Activated naive CD8-positive, alpha-beta T cell (primary cell): ENCODE results near the gene PPIL1.

ENCODE experiments used
- H3K27ac Mint-ChIP-seq: one replicate; pipeline ENCODE4 v1.8.0; 2021; ENCODE audit warnings: mixed read lengths
- H3K27me3 Mint-ChIP-seq: one replicate; pipeline ENCODE4 v1.8.0; 2021; ENCODE audit warnings: mixed read lengths
- H3K36me3 Mint-ChIP-seq: one replicate; pipeline ENCODE4 v1.8.0; 2021; ENCODE audit warnings: mixed read lengths
- H3K4me1 Mint-ChIP-seq: one replicate; pipeline ENCODE4 v1.8.0; 2021; ENCODE audit warnings: low read depth, mixed read lengths
- H3K4me3 Mint-ChIP-seq: one replicate; pipeline ENCODE4 v1.8.0; 2021; ENCODE audit warnings: mild to moderate bottlenecking, mixed read lengths
- H3K9me3 Mint-ChIP-seq: one replicate; pipeline ENCODE4 v1.8.0; 2021; ENCODE audit warnings: low read depth, mixed read lengths

PPIL1 gene

GRCh38 chr6:36874443-36875249 is at the start of gene PPIL1:
TSS of gene PPIL1 (minus strand) at chr6:36874803. CDS start at chr6:36874772, 31 bp downstream.
- H3K36me3 Mint-ChIP-seq = peaks cover 15% of the 10 kb centered on the region
- H3K4me1 Mint-ChIP-seq = peaks cover 43% of the 10 kb centered on the region
- no peaks in the 10 kb centered on the region for H3K9me3 Mint-ChIP-seq
- peak within 1 kb of the TSS; percentile 100 for H3K27ac Mint-ChIP-seq
- H3K27me3 Mint-ChIP-seq = peaks cover 2% of the 10 kb centered on the region
- H3K4me3 Mint-ChIP-seq = peak within 1 kb of the TSS; percentile 99

DNA sequence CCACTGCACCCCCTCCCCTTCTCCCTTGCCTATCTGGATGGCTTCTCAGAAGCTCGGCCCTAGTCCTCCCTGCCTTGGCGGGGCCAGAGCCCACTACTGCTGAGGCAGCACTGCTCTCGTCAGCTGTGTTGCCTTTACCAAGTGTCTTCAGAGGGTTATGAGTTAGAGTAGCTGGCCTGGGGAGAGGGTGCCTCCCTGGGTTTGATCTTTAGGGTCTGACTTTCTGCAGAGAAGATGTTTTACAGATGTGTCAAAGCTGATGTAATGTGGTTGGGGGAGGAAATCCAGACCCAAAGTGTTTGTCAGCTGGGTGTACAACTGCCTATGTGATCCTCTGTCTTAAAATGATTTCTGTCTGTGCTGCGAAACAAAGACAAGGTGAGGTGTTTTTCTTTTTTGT is 49.5 kb upstream of the PPIL1 start:
- Mint-ChIP-seq H3K4me1 (no peaks in the 10 kb centered on the region), H3K27me3 (no peaks in the 10 kb centered on the region), H3K36me3 (peaks cover 6% of the 10 kb centered on the region), H3K4me3 (no peak overlapping the region), H3K9me3 (no peaks in the 10 kb centered on the region), H3K27ac (no peak overlapping the region)

- no peaks in the 10 kb centered on the region for H3K27me3 Mint-ChIP-seq
- no peaks in the 10 kb centered on the region for H3K9me3 Mint-ChIP-seq
- H3K36me3 Mint-ChIP-seq = peaks cover 9% of the 10 kb centered on the region
- H3K4me3 Mint-ChIP-seq = no peak overlapping the region
- H3K27ac Mint-ChIP-seq = no peak overlapping the region
- H3K4me1 Mint-ChIP-seq = no peaks in the 10 kb centered on the region
Observed at GRCh38 chr6:36920546-36920945, 45.9 kb upstream of the PPIL1 start.

- no peak overlapping the region for H3K4me3 Mint-ChIP-seq
- H3K9me3 Mint-ChIP-seq = no peaks in the 10 kb centered on the region
- H3K36me3 Mint-ChIP-seq = peaks cover 11% of the 10 kb centered on the region
- peaks cover under 1% of the 10 kb centered on the region for H3K4me1 Mint-ChIP-seq
- H3K27me3 Mint-ChIP-seq = no peaks in the 10 kb centered on the region
- H3K27ac Mint-ChIP-seq = no peak overlapping the region
Observed at GRCh38 chr6:36920049-36920448, 45.4 kb upstream of the PPIL1 start.

- Mint-ChIP-seq H3K4me1 (peaks cover 17% of the 10 kb centered on the region), H3K9me3 (no peaks in the 10 kb centered on the region), H3K4me3 (no peak overlapping the region), H3K36me3 (peaks cover 10% of the 10 kb centered on the region), H3K27me3 (no peaks in the 10 kb centered on the region), H3K27ac (no peak overlapping the region)
Observed at GRCh38 chr6:36917541-36918193, 43.1 kb upstream of the PPIL1 start.

DNA sequence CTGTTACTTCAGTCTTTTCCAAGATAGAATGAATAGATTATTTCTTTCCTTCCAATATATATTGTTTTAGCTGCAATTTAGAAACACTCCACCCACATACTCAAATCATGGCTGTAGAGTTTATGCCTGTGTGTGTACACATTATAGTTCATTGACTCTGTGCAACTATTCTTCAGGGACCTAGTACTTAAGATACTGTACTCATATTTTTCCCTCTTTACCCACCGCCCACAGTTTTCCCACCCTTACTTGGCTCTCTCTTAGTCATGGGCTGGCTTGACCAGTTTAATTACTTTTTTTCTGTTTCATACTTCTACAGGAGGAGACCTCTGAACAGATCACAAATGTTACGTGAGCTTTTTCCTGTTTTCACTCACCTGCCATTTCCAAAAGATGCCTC is 41.5 kb upstream of the PPIL1 start:
- Mint-ChIP-seq H3K4me3 (no peak overlapping the region), H3K27me3 (no peaks in the 10 kb centered on the region), H3K27ac (peak overlapping the region; percentile 5), H3K36me3 (peaks cover 13% of the 10 kb centered on the region), H3K4me1 (peaks cover 30% of the 10 kb centered on the region), H3K9me3 (no peaks in the 10 kb centered on the region)

DNA sequence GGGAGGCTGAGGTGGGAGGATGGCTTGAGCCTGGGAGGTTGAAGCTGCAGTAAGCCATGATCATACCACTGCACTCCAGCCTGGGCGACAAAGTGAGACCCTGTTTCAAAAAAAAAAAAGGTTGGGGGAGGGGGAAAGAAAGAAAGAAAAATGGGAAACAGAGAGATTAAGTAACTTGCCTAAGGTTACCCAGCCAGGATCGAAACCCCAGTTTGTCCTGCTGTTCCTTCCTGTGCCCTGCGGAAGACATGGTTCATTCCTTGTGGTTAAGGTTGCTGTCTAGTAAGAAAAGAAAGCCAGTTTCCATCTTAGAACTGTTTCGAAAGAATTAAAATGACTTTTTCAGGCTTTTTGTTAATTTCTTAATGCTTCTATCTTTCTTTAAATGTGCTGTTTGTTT is 41.0 kb upstream of the PPIL1 start:
- Mint-ChIP-seq H3K9me3 (no peaks in the 10 kb centered on the region), H3K4me3 (no peak overlapping the region), H3K27me3 (no peaks in the 10 kb centered on the region), H3K4me1 (peaks cover 30% of the 10 kb centered on the region), H3K36me3 (peaks cover 13% of the 10 kb centered on the region), H3K27ac (peak overlapping the region; percentile 5)

- Mint-ChIP-seq H3K4me1 (peaks cover 30% of the 10 kb centered on the region), H3K27me3 (no peaks in the 10 kb centered on the region), H3K9me3 (no peaks in the 10 kb centered on the region), H3K27ac (peak overlapping the region; percentile 58), H3K36me3 (peaks cover 9% of the 10 kb centered on the region), H3K4me3 (no peak overlapping the region)
Observed at GRCh38 chr6:36914227-36914794, 39.7 kb upstream of the PPIL1 start.

GRCh38 chr6:36913082-36913481 is 38.5 kb upstream of the PPIL1 start:
- Mint-ChIP-seq H3K27me3 (no peaks in the 10 kb centered on the region), H3K36me3 (peaks cover 9% of the 10 kb centered on the region), H3K27ac (peak overlapping the region; percentile 94), H3K4me3 (peak overlapping the region; percentile 72), H3K4me1 (peaks cover 30% of the 10 kb centered on the region), H3K9me3 (no peaks in the 10 kb centered on the region)

- H3K4me3 Mint-ChIP-seq = peak overlapping the region; percentile 72
- peak overlapping the region; percentile 94 for H3K27ac Mint-ChIP-seq
- peaks cover 30% of the 10 kb centered on the region for H3K4me1 Mint-ChIP-seq
- no peaks in the 10 kb centered on the region for H3K27me3 Mint-ChIP-seq
- no peaks in the 10 kb centered on the region for H3K9me3 Mint-ChIP-seq
- peaks cover 9% of the 10 kb centered on the region for H3K36me3 Mint-ChIP-seq
Observed at GRCh38 chr6:36912586-36912985, 38.0 kb upstream of the PPIL1 start.

DNA sequence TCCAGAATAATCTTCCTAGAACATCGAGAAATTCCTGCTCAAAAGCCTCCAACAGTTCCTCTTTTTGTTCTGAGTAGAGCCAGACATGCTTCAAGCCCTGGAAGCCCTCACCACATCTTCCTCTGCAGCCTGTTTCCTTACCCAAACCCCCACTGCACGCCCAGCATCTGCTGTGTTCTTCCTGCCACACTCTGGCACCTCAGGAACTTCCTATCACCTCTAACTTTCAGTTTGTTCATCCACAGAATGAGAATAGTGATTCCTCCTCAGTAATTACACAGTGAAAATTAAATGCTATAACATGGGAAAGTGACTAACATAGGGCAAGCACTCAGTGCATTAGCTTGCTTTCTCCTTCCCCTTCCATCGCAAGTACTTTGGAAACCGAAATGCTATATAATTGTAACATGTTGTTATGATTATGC is 37.4 kb upstream of the PPIL1 start:
- Mint-ChIP-seq H3K4me3 (peak overlapping the region; percentile 72), H3K9me3 (no peaks in the 10 kb centered on the region), H3K36me3 (peaks cover 9% of the 10 kb centered on the region), H3K27me3 (no peaks in the 10 kb centered on the region), H3K27ac (peak overlapping the region; percentile 94), H3K4me1 (peaks cover 30% of the 10 kb centered on the region)

DNA sequence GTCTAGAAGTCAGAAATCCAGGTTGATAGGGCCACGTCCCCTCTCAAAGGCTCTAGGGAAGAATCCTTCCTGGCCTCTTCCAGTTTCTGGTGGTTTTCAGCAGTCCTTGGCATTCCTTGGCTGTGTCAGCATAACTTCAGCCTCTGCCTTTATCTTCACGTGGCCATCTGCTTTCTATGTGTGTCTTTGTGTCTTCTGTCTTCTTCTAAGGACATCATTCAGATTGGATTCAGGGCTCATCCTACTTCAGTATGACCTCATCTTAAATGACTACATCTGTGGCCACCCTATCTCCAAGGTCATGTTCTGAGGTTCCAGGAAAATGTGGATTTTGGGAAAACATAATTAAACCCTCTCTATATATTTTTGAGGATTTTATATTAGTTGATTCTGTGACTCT is 34.1 kb upstream of the PPIL1 start:
- Mint-ChIP-seq H3K4me1 (peaks cover 25% of the 10 kb centered on the region), H3K9me3 (no peaks in the 10 kb centered on the region), H3K27ac (no peak overlapping the region), H3K27me3 (no peaks in the 10 kb centered on the region), H3K4me3 (no peak overlapping the region), H3K36me3 (peaks cover 12% of the 10 kb centered on the region)

- no peak overlapping the region for H3K27ac Mint-ChIP-seq
- peaks cover 16% of the 10 kb centered on the region for H3K4me1 Mint-ChIP-seq
- peaks cover 13% of the 10 kb centered on the region for H3K36me3 Mint-ChIP-seq
- H3K9me3 Mint-ChIP-seq = no peaks in the 10 kb centered on the region
- no peaks in the 10 kb centered on the region for H3K27me3 Mint-ChIP-seq
- H3K4me3 Mint-ChIP-seq = no peak overlapping the region
Observed at GRCh38 chr6:36907781-36908180, 33.2 kb upstream of the PPIL1 start.

- H3K27me3 Mint-ChIP-seq = no peaks in the 10 kb centered on the region
- no peak overlapping the region for H3K4me3 Mint-ChIP-seq
- H3K9me3 Mint-ChIP-seq = no peaks in the 10 kb centered on the region
- H3K27ac Mint-ChIP-seq = peak overlapping the region; percentile 30
- peaks cover 6% of the 10 kb centered on the region for H3K4me1 Mint-ChIP-seq
- peaks cover 17% of the 10 kb centered on the region for H3K36me3 Mint-ChIP-seq
Observed at GRCh38 chr6:36906539-36907325, 32.1 kb upstream of the PPIL1 start.
